ENCODE measurements around the gene NPHS1.

DNA sequence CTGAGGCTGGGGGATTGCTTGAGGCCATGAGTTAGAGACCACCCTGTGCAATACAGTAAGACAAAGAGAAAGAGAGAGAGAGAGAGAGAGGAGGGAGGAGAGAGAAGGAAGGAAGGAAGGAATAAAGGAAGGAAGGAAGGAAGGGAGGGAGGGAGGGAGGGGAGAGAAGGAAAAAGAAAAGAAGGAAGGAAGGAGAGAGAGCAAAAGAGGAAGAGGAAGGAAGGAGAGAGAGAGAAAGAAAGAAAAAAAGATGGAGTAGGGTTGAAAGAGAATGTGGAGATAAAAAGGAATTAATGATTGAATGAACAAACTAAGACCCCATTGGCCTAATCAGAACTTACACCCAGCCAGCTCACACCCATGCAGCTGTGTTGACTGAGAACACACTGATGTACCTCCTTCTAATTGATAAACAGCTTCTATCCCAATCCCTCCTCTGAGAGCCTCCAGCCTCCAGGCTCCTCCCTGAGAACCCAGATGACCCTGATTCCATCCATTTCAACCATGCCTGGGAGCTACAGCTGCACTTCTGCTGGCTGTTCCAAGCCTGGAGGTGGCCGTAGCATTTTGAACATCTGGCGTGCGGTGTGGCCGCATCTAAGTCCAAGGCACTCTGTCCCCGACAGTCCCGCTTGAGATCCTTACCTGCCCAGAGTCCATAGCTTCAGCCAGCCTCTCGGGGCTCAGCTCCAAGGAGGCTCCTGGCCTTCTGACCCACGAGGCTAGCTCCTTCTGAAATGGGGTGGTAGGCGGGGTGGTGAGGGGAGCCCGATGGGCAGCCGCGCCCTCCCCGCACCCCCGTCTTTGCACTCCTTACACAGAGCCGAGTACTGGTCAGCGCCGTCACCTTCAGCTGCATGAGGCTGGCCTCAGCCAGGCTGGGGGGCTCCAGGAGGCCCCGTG, 40.7 kb downstream of the NPHS1 start:
- TF ChIP-seq, protein P1, sequence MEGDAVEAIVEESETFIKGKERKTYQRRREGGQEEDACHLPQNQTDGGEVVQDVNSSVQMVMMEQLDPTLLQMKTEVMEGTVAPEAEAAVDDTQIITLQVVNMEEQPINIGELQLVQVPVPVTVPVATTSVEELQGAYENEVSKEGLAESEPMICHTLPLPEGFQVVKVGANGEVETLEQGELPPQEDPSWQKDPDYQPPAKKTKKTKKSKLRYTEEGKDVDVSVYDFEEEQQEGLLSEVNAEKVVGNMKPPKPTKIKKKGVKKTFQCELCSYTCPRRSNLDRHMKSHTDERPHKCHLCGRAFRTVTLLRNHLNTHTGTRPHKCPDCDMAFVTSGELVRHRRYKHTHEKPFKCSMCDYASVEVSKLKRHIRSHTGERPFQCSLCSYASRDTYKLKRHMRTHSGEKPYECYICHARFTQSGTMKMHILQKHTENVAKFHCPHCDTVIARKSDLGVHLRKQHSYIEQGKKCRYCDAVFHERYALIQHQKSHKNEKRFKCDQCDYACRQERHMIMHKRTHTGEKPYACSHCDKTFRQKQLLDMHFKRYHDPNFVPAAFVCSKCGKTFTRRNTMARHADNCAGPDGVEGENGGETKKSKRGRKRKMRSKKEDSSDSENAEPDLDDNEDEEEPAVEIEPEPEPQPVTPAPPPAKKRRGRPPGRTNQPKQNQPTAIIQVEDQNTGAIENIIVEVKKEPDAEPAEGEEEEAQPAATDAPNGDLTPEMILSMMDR (IDR thresholded peaks at IDR 0.05; ENCODE audit: low read length): no peak
- no peak for TF ChIP-seq EZH2 (IDR thresholded peaks at IDR 0.05; ENCODE audit: borderline replicate concordance, low read length)
